Parathyroid adenoma (tissue), 2 donors: ENCODE measurements around the gene C8G.

Source experiments
- H2AFZ ChIP-seq: fragments of 300-600 bp; sonication (generic); one replicate; pipeline ENCODE4 v1.7.0; 2017; ENCODE audit warnings: antibody characterized with exemption, mild to moderate bottlenecking
- H3K27ac ChIP-seq: fragments of 300-600 bp; sonication (generic); one replicate; pipeline ENCODE4 v1.7.0; 2017
- H3K27me3 ChIP-seq: fragments of 300-600 bp; sonication (generic); one replicate; pipeline ENCODE4 v1.7.0; 2017; ENCODE audit warnings: low read length; ENCODE audit not compliant: control insufficient read depth, insufficient read depth
- H3K36me3 ChIP-seq: fragments of 300-600 bp; sonication (generic); one replicate; pipeline ENCODE4 v1.7.0; 2017; ENCODE audit warnings: low read length; ENCODE audit not compliant: control insufficient read depth, insufficient read depth
- H3K4me1 ChIP-seq: fragments of 300-600 bp; sonication (generic); one replicate; pipeline ENCODE4 v1.7.0; 2017; ENCODE audit warnings: control low read depth
- H3K4me2 ChIP-seq: fragments of 300-600 bp; sonication (generic); one replicate; pipeline ENCODE4 v1.7.0; 2017; ENCODE audit warnings: low read length
- H3K4me3 ChIP-seq: fragments of 300-600 bp; sonication (generic); one replicate; pipeline ENCODE4 v1.7.0; 2017; ENCODE audit warnings: low read depth, low read length
- H3K79me2 ChIP-seq: fragments of 300-600 bp; sonication (generic); one replicate; pipeline ENCODE4 v1.7.0; 2017; ENCODE audit warnings: control low read depth
- H3K9ac ChIP-seq: fragments of 300-600 bp; sonication (generic); one replicate; pipeline ENCODE4 v1.7.0; 2017; ENCODE audit warnings: mild to moderate bottlenecking
- H3K9me3 ChIP-seq: fragments of 300-600 bp; sonication (generic); one replicate; pipeline ENCODE4 v1.7.0; 2017; ENCODE audit warnings: low read length; ENCODE audit not compliant: control insufficient read depth
- CTCF ChIP-seq: fragments of 300-600 bp; sonication (generic); IDR thresholded peaks from one replicate; pipeline ENCODE4 v1.7.0; 2017; ENCODE audit warnings: antibody characterized with exemption, mild to moderate bottlenecking
- donor health status: primary hyperparathyroidism.

Gene C8G

GRCh38 chr9:136944212-136944518 is 878 bp upstream of the C8G start:
- Histone ChIP-seq H3K4me2 (peak overlapping the region; percentile 83), H3K4me1 (peaks cover 3% of the 10 kb centered on the region), H3K79me2 (no peaks in the 10 kb centered on the region), H3K36me3 (no peaks in the 10 kb centered on the region), H2AFZ (peak overlapping the region; percentile 28), H3K27me3 (no peaks in the 10 kb centered on the region), H3K9me3 (no peaks in the 10 kb centered on the region), H3K4me3 (peak overlapping the region; percentile 78), H3K27ac (no peak overlapping the region), H3K9ac (no peak overlapping the region)
- no peak for TF ChIP-seq CTCF

- H3K27ac ChIP-seq, result no peak overlapping the region
- no peaks in the 10 kb centered on the region for H3K79me2 ChIP-seq
- H3K36me3 ChIP-seq, result no peaks in the 10 kb centered on the region
- H2AFZ ChIP-seq, result no peak overlapping the region
- TF ChIP-seq CTCF, result no peak
- H3K4me3 ChIP-seq, result no peak overlapping the region
- H3K9me3 ChIP-seq, result no peaks in the 10 kb centered on the region
- peaks cover 3% of the 10 kb centered on the region for H3K4me1 ChIP-seq
- H3K4me2 ChIP-seq, result no peak overlapping the region
- no peaks in the 10 kb centered on the region for H3K27me3 ChIP-seq
- no peak overlapping the region for H3K9ac ChIP-seq
Measured at GRCh38 chr9:136945333-136946227, 537 bp downstream of the C8G start.

GRCh38 chr9:136946228-136947027 is 1.4 kb downstream of the C8G start:
- Histone ChIP-seq H3K27me3 (no peaks in the 10 kb centered on the region), H3K27ac (no peak overlapping the region), H3K4me3 (no peak overlapping the region), H3K9ac (no peak overlapping the region), H2AFZ (no peak overlapping the region), H3K79me2 (no peaks in the 10 kb centered on the region), H3K36me3 (no peaks in the 10 kb centered on the region), H3K4me1 (peaks cover 3% of the 10 kb centered on the region), H3K4me2 (no peak overlapping the region), H3K9me3 (no peaks in the 10 kb centered on the region)
- TF ChIP-seq CTCF, result no peak

- Histone ChIP-seq H2AFZ (no peak overlapping the region), H3K9me3 (no peaks in the 10 kb centered on the region), H3K4me1 (peaks cover 3% of the 10 kb centered on the region), H3K79me2 (no peaks in the 10 kb centered on the region), H3K27ac (no peak overlapping the region), H3K36me3 (no peaks in the 10 kb centered on the region), H3K27me3 (no peaks in the 10 kb centered on the region), H3K9ac (no peak overlapping the region), H3K4me2 (no peak overlapping the region), H3K4me3 (no peak overlapping the region)
- no peak for TF ChIP-seq CTCF
Measured at GRCh38 chr9:136947028-136947891, 2.2 kb downstream of the C8G start.
